IMR-90 (cell line): ENCODE measurements around the gene IL22RA1. TPM values are rescaled to one million over a fixed set of nuclear protein-coding genes. Genes with fewer than 3 reads are reported as not detected.

Experiments used
- ATAC-seq: fragments of 200-7000 bp; cut with Tn5 transposase; 2 replicates; pipeline ENCODE4 v1.9.1; 2020; ENCODE audit warnings: low read depth, mild to moderate bottlenecking, moderate library complexity
- BruUV-seq: library from RNA; stranded (reverse); fragments of 400-500 nt; replicated peaks from 2 replicates; lab custom pipeline; 2021; lab: Mats Ljungman, UMichigan
- CTCF ChIA-PET: fragments of 300-600 bp; formaldehyde crosslinking; extraction: SDS; loops from one replicate; lab custom pipeline; 2021; ENCODE audit warnings: antibody characterized with exemption; lab: Yijun Ruan, JAX
- POLR2A ChIA-PET: fragments of 300-600 bp; sonication (Branson Sonifier 250); formaldehyde crosslinking; loops from one replicate; lab custom pipeline; 2022; ENCODE audit warnings: antibody characterized with exemption; ENCODE audit not compliant: unreplicated experiment; lab: Charles Lee
- DNase-seq: peaks from one replicate; pipeline ENCODE4 v3.0.0; 2013
- H2AFZ ChIP-seq: replicated peaks from 2 replicates; pipeline ENCODE3; 2013; ENCODE audit warnings: low read length, mild to moderate bottlenecking; ENCODE audit not compliant: poor library complexity
- H2AK5ac ChIP-seq: 2 replicates; pipeline ENCODE4 v1.6.1; 2013; ENCODE audit warnings: low read depth, low read length, inconsistent platforms
- H2AK9ac ChIP-seq: replicated peaks from 2 replicates; pipeline ENCODE3; 2013; ENCODE audit warnings: mild to moderate bottlenecking, low read depth, low read length, moderate library complexity; ENCODE audit not compliant: poor library complexity
- H2BK120ac ChIP-seq: 2 replicates; pipeline ENCODE4 v1.6.1; 2013; ENCODE audit warnings: low read depth, low read length, inconsistent platforms
- H2BK15ac ChIP-seq: 3 replicates; pipeline ENCODE4 v1.6.1; 2013; ENCODE audit warnings: low read depth, low read length, inconsistent platforms
- H2BK20ac ChIP-seq: 2 replicates; pipeline ENCODE4 v1.6.1; 2013; ENCODE audit warnings: low read depth, mild to moderate bottlenecking, inconsistent platforms, low read length, moderate library complexity
- H2BK5ac ChIP-seq: 2 replicates; pipeline ENCODE4 v1.6.1; 2013; ENCODE audit warnings: mild to moderate bottlenecking, low read depth, low read length, inconsistent platforms; ENCODE audit not compliant: poor library complexity, severe bottlenecking
- H3K14ac ChIP-seq: replicated peaks from 2 replicates; pipeline ENCODE4 v1.6.1; 2013; ENCODE audit warnings: low read depth, low read length, inconsistent platforms
- H3K18ac ChIP-seq: 2 replicates; pipeline ENCODE4 v1.6.1; 2013; ENCODE audit warnings: low read depth, low read length, control low read depth
- H3K23ac ChIP-seq: 2 replicates; pipeline ENCODE4 v1.6.1; 2013; ENCODE audit warnings: low read depth, low read length, inconsistent platforms
- H3K27ac ChIP-seq: 2 replicates; pipeline ENCODE4 v1.5.1; 2013; ENCODE audit warnings: mild to moderate bottlenecking, control low read depth, low read length; ENCODE audit not compliant: insufficient read depth
- H3K27me3 ChIP-seq: 2 replicates; pipeline ENCODE4 v1.6.1; 2013; ENCODE audit warnings: low read length; ENCODE audit not compliant: control insufficient read depth, insufficient read depth
- H3K36me3 ChIP-seq: 2 replicates; pipeline ENCODE4 v1.6.1; 2013; ENCODE audit warnings: low read length, mixed read lengths; ENCODE audit not compliant: control insufficient read depth, insufficient read depth
- H3K4ac ChIP-seq: 2 replicates; pipeline ENCODE4 v1.6.1; 2013; ENCODE audit warnings: low read depth, low read length, inconsistent platforms
- H3K4me1 ChIP-seq: 2 replicates; pipeline ENCODE4 v1.6.1; 2013; ENCODE audit warnings: low read length, mixed read lengths; ENCODE audit not compliant: control insufficient read depth, insufficient read depth
- H3K4me2 ChIP-seq: 2 replicates; pipeline ENCODE4 v1.6.1; 2013; ENCODE audit warnings: low read depth, mild to moderate bottlenecking, control low read depth, low read length, moderate library complexity
- H3K4me3 ChIP-seq: 2 replicates; pipeline ENCODE4 v1.5.1; 2013; ENCODE audit warnings: low read depth, mild to moderate bottlenecking, control low read depth, low read length, moderate library complexity; ENCODE audit not compliant: insufficient read depth
- H3K56ac ChIP-seq: 2 replicates; pipeline ENCODE4 v1.6.1; 2013; ENCODE audit warnings: low read length, inconsistent platforms; ENCODE audit not compliant: insufficient read depth; ENCODE audit errors: extremely low read depth
- H3K79me1 ChIP-seq, 2 experiments: 2 replicates each; pipeline ENCODE4 v1.6.1; 2013; ENCODE audit warnings: low read length in 2 of 2, inconsistent platforms in 1 of 2, low read depth in 1 of 2
- H3K9ac ChIP-seq: 2 replicates; pipeline ENCODE4 v1.6.1; 2013; ENCODE audit warnings: low read depth, low read length, control low read depth
- H3K9me1 ChIP-seq: 2 replicates; pipeline ENCODE4 v1.6.1; 2013; ENCODE audit warnings: low read length, inconsistent platforms; ENCODE audit not compliant: insufficient read depth
- H3K9me3 ChIP-seq: 2 replicates; pipeline ENCODE4 v1.6.1; 2013; ENCODE audit warnings: low read length; ENCODE audit not compliant: control insufficient read depth, insufficient read depth
- H4K20me1 ChIP-seq: 2 replicates; pipeline ENCODE4 v1.6.1; 2013; ENCODE audit warnings: low read length, inconsistent platforms; ENCODE audit not compliant: insufficient read depth
- H4K5ac ChIP-seq: 2 replicates; pipeline ENCODE4 v1.6.1; 2013; ENCODE audit warnings: mild to moderate bottlenecking, low read depth, low read length, control low read depth
- H4K8ac ChIP-seq, 2 experiments: 2 replicates each; pipeline ENCODE4 v1.6.1; 2013; ENCODE audit warnings: low read depth in 2 of 2, low read length in 2 of 2, control low read depth in 1 of 2, inconsistent platforms in 1 of 2
- H4K91ac ChIP-seq: 2 replicates; pipeline ENCODE4 v1.6.1; 2013; ENCODE audit warnings: low read depth, low read length, inconsistent platforms; ENCODE audit not compliant: insufficient read depth
- BHLHE40 ChIP-seq: fragments of 150-350 bp; IDR thresholded peaks from 2 replicates; pipeline ENCODE4 v1.6.1; 2016; ENCODE audit warnings: mild to moderate bottlenecking, low read depth, low read length
- CEBPB ChIP-seq: IDR thresholded peaks from 2 replicates; pipeline ENCODE4 v1.6.1; 2012; ENCODE audit warnings: low read depth, low read length, improper control_type of control experiment
- CHD1 ChIP-seq: IDR thresholded peaks from 2 replicates; pipeline ENCODE4 v1.6.1; 2012; ENCODE audit warnings: low read depth, low read length, improper control_type of control experiment
- FOS ChIP-seq: fragments of 150-350 bp; IDR thresholded peaks from 2 replicates; pipeline ENCODE4 v1.6.1; 2016; ENCODE audit warnings: low read depth, low read length
- MAFK ChIP-seq: IDR thresholded peaks from 2 replicates; pipeline ENCODE4 v1.6.1; 2012; ENCODE audit warnings: low read depth, low read length, improper control_type of control experiment
- MAZ ChIP-seq: IDR thresholded peaks from 2 replicates; pipeline ENCODE4 v1.6.1; 2012; ENCODE audit warnings: low read depth, mild to moderate bottlenecking, low read length, improper control_type of control experiment, moderate library complexity, borderline replicate concordance
- MXI1 ChIP-seq: IDR thresholded peaks from 2 replicates; pipeline ENCODE4 v1.6.1; 2012; ENCODE audit warnings: low read depth, mild to moderate bottlenecking, low read length, moderate library complexity, borderline replicate concordance
- NFE2L2 ChIP-seq: fragments of 150-350 bp; IDR thresholded peaks from 2 replicates; pipeline ENCODE4 v1.6.1; 2016; ENCODE audit warnings: low read depth, mild to moderate bottlenecking, low read length
- POLR2A ChIP-seq: IDR thresholded peaks from 2 replicates; pipeline ENCODE4 v1.6.1; 2012; ENCODE audit warnings: mild to moderate bottlenecking, low read depth, low read length
- RAD21 ChIP-seq: IDR thresholded peaks from 2 replicates; pipeline ENCODE4 v1.6.1; 2012; ENCODE audit warnings: low read length, improper control_type of control experiment
- RCOR1 ChIP-seq: IDR thresholded peaks from 2 replicates; pipeline ENCODE4 v1.6.1; 2012; ENCODE audit warnings: mild to moderate bottlenecking, low read length, improper control_type of control experiment; ENCODE audit not compliant: insufficient replicate concordance
- RFX5 ChIP-seq: IDR thresholded peaks from 2 replicates; pipeline ENCODE4 v1.8.0; 2012; ENCODE audit warnings: low read depth, mild to moderate bottlenecking, low read length, moderate library complexity
- SMC3 ChIP-seq: fragments of 150-350 bp; IDR thresholded peaks from 2 replicates; pipeline ENCODE4 v1.6.1; 2016; ENCODE audit warnings: low read depth, mild to moderate bottlenecking, antibody characterized with exemption, low read length, moderate library complexity
- WGBS, 2 experiments: methylation state at CpG; one replicate each; pipeline versions ENCODE4 v1.1.5 to v1.1.7; 2013; ENCODE audit warnings: missing lambda C conversion rate in 2 of 2; ENCODE audit not compliant: insufficient read length in 1 of 2; ENCODE audit errors: extremely low coverage in 2 of 2; 5-methylcytosine and 5-hydroxymethylcytosine counted together
- dilution Hi-C: fragments of 300-500 bp; cut with HindIII; formaldehyde crosslinking; loops from one replicate; pipeline ENCODE4 v1.14.3; 2018; ENCODE audit warnings: low sequenced_read_pairs; ENCODE audit not compliant: unreplicated experiment
- in situ Hi-C: fragments of 300-500 bp; cut with MboI; formaldehyde crosslinking; loops from 3 replicates; pipeline ENCODE4 v1.14.3; 2019; ENCODE audit warnings: low sequenced_read_pairs, inconsistent platforms, mixed read lengths
- intact Hi-C: fragments of 100-400 bp; cut with micrococcal nuclease; formaldehyde crosslinking; loops from 2 replicates; pipeline ENCODE4 v1.10.0; 2022
- polyA plus RNA-seq, 3 experiments: library from polyadenylated mRNA; depleted of rRNA; stranded (reverse); fragments of >200 nt; gene quantifications; 2 replicates each; pipeline ENCODE4 v1.2.3, GENCODE V29; 2012; ENCODE audit warnings: low replicate concordance in 1 of 3
- total RNA-seq: library from RNA; depleted of rRNA; stranded (reverse); fragments of >200 nt; gene quantifications from 2 replicates; pipeline ENCODE4 v1.2.3, GENCODE V29; 2012
- TF ChIP-seq, protein P1 (sequence below): fragments of 150-350 bp; IDR thresholded peaks from 2 replicates; pipeline ENCODE4 v1.6.1; 2016; ENCODE audit warnings: low read depth, mild to moderate bottlenecking, low read length, moderate library complexity, borderline replicate concordance
- TF ChIP-seq, protein P2 (sequence below): conservative IDR thresholded peaks from 2 replicates; pipeline ENCODE4 v1.5.1; 2012; ENCODE audit warnings: mild to moderate bottlenecking, low read depth, low read length, improper control_type of control experiment
- TF ChIP-seq, protein P3 (sequence below): fragments of 150-350 bp; IDR thresholded peaks from 2 replicates; pipeline ENCODE4 v1.6.1; 2017; ENCODE audit warnings: mild to moderate bottlenecking, antibody characterized with exemption, low read length, low read depth

Gene IL22RA1
- total and polyA plus RNA-seq, 2 of the 4 experiments (the other 2 are of a cell fraction), result not detected

DNA sequence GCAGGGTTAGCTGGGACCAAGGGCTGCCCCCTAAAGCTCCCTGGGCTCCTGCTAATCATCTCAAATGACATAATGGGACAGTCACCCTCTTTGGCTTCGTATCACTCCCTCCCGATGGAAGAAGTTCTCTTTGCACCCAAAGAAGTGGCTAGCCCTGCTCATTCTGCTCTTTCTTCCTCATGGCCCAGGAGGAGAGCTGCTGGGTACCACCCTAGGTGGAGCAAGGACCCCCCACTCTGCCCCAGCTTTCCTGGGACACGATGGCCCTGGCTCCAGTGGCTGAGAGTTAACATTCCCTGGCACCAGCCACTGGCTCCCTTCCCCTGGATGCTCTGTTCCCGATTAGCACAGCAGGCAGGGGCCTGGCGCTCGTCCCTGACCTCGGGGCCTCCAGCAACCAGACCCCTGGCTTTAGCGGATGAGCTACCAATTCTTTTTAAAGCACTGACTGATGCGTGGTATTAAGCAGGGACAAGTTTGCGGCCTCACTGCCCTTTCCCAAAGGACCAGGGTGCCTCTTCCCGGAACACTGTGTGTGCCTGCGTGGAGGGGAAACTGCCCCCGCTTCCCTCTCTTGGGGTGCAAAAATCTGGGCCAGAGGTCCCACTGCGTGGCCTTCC is 32.2 kb downstream of the IL22RA1 start:
- Histone ChIP-seq H3K14ac (no peak overlapping the region), H2AK5ac (no peak overlapping the region), H3K4ac (no peak overlapping the region), H3K9me3 (no peaks in the 10 kb centered on the region), H3K23ac (no peak overlapping the region), H4K5ac (no peak overlapping the region), H4K91ac (no peak overlapping the region), H4K8ac (no peak overlapping the region), H2BK120ac (no peak overlapping the region), H3K4me2 (no peak overlapping the region), H3K4me3 (no peak overlapping the region), H4K20me1 (no peaks in the 10 kb centered on the region), H3K18ac (no peak overlapping the region), H2BK15ac (no peak overlapping the region), H2AK9ac (no peak overlapping the region), H3K9me1 (no peaks in the 10 kb centered on the region), H3K79me1 (no peaks in the 10 kb centered on the region), H3K36me3 (no peaks in the 10 kb centered on the region), H3K56ac (no peak overlapping the region), H3K27me3 (peaks cover 33% of the 10 kb centered on the region), H2BK5ac (no peak overlapping the region), H2BK20ac (no peak overlapping the region), H3K4me1 (peaks cover 3% of the 10 kb centered on the region; the same call in 1 of the 2 replicates), H2AFZ (no peak overlapping the region), H3K27ac (no peak overlapping the region), H3K9ac (no peak overlapping the region)
- in situ Hi-C loops (no loop called here), intact Hi-C loops (no loop called here), dilution Hi-C loops (no loop called here)
- no peak for ATAC-seq
- no TSS peak for BruUV-seq
- 52% methylated on average over 7 of the region's 14 CpGs; no CpG with 5 or more reads in 1 of the 2 experiments for WGBS, 2 experiments
- ChIA-PET POLR2A (no interaction called here), CTCF (interaction anchor here (0.5 kb wide), 1 partner anchor 365 kb away, joined by 3 read pairs; no protein-coding TSS in a partner anchor)
- TF ChIP-seq NFE2L2, result no peak
- TF ChIP-seq, protein P1, sequence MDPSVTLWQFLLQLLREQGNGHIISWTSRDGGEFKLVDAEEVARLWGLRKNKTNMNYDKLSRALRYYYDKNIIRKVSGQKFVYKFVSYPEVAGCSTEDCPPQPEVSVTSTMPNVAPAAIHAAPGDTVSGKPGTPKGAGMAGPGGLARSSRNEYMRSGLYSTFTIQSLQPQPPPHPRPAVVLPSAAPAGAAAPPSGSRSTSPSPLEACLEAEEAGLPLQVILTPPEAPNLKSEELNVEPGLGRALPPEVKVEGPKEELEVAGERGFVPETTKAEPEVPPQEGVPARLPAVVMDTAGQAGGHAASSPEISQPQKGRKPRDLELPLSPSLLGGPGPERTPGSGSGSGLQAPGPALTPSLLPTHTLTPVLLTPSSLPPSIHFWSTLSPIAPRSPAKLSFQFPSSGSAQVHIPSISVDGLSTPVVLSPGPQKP, result no peak
- TF ChIP-seq BHLHE40, result no peak
- TF ChIP-seq SMC3, result no peak
- no peak for TF ChIP-seq MXI1
- TF ChIP-seq MAFK, result no peak
- TF ChIP-seq CHD1, result no peak
- TF ChIP-seq, protein P2, sequence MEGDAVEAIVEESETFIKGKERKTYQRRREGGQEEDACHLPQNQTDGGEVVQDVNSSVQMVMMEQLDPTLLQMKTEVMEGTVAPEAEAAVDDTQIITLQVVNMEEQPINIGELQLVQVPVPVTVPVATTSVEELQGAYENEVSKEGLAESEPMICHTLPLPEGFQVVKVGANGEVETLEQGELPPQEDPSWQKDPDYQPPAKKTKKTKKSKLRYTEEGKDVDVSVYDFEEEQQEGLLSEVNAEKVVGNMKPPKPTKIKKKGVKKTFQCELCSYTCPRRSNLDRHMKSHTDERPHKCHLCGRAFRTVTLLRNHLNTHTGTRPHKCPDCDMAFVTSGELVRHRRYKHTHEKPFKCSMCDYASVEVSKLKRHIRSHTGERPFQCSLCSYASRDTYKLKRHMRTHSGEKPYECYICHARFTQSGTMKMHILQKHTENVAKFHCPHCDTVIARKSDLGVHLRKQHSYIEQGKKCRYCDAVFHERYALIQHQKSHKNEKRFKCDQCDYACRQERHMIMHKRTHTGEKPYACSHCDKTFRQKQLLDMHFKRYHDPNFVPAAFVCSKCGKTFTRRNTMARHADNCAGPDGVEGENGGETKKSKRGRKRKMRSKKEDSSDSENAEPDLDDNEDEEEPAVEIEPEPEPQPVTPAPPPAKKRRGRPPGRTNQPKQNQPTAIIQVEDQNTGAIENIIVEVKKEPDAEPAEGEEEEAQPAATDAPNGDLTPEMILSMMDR, result no peak
- TF ChIP-seq CEBPB, result no peak
- no peak for TF ChIP-seq RAD21
- TF ChIP-seq, protein P3, sequence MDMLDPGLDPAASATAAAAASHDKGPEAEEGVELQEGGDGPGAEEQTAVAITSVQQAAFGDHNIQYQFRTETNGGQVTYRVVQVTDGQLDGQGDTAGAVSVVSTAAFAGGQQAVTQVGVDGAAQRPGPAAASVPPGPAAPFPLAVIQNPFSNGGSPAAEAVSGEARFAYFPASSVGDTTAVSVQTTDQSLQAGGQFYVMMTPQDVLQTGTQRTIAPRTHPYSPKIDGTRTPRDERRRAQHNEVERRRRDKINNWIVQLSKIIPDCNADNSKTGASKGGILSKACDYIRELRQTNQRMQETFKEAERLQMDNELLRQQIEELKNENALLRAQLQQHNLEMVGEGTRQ, result no peak
- TF ChIP-seq POLR2A, result no peak
- no peak for TF ChIP-seq RCOR1
- TF ChIP-seq MAZ, result no peak
- TF ChIP-seq RFX5, result no peak
- TF ChIP-seq FOS, result no peak
- DNase-seq, result no peak
